HG02642 (cell line): ENCODE data around the gene MAPRE3.

Source experiments
- ATAC-seq: cut with Tn5 transposase; IDR thresholded peaks from one replicate; pipeline ENCODE4 v1.9.1; 2021; ENCODE audit warnings: mild to moderate bottlenecking; ENCODE audit not compliant: unreplicated experiment, poor library complexity

MAPRE3 gene

DNA sequence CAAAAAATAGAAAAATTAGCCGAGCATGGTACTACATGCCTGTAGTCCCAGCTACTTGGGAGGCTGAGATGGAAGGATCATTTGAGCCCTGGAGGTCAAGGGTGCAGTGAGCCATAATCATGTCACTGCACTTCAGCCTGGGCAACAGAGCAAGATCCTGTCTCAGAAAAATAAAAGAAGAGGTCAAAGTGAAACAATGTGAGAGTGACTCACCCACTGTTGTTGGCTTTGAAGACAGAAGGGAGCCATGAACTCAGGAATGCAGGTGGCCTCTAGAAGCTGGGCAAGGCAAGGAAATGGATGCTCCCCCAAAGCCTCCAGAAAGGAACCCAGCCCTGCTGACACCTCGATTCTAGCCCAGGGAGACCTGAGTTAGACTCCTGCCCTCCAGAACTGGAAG is 58.6 kb downstream of the MAPRE3 start:
- no peak for ATAC-seq

DNA sequence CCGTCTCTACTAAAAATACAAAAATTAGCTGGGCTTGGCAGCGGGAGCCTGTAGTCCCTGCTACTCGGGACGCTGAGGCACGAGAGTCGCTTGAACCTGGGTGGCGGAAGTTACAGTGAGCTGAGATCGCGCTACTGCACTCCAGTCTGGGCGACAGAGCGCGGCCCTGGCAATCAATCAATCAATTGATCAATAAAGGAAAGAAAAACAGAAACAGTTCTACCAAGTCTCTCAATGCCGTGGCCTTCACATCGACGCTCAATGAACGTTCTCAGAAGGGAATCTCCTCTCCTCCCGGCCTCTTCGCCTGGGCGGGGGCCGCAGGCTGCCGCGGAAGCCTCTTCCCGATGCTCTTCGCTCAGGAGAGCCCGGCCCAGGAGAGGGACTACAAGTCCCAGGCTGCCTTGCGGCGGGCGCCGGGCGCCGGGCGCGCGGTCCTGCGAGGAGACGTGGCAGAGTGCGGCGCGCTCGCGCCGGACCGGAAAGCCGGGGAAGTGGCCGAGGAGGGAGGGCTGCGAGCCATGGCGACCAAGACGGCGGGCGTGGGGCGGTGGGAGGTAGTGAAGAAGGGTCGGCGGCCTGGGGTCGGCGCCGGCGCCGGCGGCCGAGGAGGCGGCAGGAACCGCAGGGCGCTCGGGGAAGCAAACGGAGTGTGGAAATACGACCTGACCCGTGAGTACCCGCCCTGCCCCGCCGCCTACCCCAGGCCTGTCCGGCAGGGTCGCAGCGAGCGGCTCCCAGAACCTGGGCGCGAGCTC is 62.2 kb downstream of the MAPRE3 start, which contains the start of gene TMEM214:
Gene TMEM214, plus strand, starts transcription at position 471 of the 758 bp plus-strand sequence. Its CDS starts 51 bp downstream, at position 522.
- peak; percentile 95 for ATAC-seq

DNA sequence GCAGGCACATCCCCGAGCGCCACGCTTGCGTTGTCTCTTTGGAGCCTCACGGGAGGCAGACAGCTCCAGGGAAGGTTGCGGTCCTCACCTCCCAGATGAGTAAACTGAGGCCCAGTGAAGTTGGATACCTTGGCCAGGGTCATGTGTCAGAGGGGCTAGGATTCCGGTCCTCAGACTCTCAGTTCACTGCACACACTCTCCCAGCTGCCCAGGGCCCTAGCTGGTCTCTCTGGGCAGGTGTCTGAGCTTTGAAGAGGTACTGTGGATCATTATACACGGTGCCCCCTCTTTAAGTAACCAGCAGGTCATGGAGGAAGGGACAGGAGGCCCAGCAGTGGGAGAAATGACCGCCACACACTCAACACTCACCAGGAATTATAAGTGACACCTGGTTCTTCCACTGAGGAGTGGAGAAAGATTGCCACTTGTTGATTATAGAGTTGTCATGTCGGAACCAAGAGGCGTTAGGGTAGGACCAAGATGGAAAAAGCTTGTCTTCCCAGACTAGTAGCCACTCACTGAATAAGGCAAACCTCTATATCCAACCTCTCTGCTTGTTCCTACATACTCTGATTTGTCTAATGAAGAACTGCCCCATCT is 62.9 kb downstream of the MAPRE3 start:
- ATAC-seq: peak; percentile 12

DNA sequence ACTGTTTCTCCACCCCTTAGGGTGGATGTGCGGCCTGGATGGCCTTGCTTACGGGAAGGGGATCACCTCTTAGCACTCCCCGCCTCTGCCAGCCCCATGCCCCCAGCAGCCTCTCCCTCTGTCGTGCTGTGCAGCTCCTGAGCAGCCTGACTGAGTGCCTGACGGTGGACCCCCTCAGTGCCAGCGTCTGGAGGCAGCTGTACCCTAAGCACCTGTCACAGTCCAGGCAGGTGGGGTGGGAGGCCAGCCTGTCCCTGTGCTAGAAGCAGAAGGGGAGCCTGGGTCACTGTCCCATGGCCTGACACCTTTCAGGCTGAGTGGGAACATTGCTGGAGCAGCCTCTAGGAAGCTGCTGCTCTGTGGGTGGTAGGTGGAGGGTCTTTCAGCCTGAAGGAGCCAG is 67.6 kb downstream of the MAPRE3 start:
- ATAC-seq: no peak

DNA sequence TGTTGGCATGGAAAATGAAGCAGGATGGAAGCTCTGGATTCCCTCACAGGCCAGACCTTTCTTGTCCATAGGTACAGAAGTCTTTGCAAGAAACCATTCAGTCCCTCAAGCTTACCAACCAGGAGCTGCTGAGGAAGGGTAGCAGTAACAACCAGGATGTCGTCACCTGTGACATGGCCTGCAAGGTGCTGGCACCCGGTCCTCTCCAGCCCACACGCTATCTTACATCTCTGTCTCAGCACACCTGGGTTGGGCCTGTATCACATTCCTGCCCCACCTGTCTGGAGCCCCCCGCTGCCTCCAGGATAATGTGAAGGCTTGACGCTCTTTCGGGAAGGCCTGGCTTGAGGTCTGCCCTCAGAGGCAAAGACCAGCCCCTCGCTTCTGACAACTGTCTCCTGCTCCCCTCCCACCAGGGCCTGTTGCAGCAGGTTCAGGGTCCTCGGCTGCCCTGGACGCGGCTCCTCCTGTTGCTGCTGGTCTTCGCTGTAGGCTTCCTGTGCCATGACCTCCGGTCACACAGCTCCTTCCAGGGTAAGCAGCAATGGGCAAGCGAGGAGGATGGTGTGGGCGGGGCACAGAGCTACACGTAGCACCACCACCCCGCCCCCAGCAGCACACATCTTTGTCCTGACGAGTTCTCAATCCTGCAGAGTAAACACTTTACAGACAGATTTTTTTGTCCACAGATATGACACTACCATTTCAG is 68.3 kb downstream of the MAPRE3 start:
- no peak for ATAC-seq

DNA sequence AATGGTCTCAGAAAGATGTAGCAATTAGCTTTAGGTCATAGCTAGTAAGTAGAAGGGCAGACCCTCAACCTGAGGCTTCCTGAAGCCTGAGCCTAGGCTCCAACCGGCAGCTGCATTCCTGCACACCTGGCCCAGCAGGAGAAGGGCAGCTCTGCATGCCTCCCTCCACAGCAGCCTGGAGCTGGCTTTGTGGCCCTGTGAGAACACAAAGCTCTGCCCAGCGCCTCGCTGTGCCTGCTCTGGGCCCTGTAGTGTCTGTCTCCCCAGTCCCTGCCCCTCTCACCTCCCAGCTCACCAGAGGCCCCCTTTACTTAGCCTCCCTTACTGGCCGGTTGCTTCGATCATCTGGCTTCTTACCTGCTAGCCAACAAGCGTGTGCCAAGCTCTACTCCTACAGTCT is 69.0 kb downstream of the MAPRE3 start:
- no peak for ATAC-seq

DNA sequence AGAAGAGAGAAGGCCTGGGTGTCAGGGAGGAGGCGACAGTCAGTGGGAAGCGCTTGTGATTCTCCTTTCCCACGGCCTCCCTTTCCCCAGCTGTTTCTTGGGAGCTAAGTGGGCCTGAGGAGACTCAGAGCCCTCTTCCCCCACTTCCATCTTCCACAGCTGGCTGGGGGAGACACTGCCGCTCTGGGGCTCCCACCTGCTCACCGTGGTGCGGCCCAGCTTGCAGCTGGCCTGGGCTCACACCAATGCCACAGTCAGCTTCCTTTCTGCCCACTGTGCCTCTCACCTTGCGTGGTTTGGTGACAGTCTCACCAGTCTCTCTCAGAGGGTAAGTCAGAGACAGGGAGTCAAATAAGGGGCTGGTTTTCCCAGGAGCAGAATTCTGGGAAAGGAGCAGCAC is 69.4 kb downstream of the MAPRE3 start:
- ATAC-seq: no peak

DNA sequence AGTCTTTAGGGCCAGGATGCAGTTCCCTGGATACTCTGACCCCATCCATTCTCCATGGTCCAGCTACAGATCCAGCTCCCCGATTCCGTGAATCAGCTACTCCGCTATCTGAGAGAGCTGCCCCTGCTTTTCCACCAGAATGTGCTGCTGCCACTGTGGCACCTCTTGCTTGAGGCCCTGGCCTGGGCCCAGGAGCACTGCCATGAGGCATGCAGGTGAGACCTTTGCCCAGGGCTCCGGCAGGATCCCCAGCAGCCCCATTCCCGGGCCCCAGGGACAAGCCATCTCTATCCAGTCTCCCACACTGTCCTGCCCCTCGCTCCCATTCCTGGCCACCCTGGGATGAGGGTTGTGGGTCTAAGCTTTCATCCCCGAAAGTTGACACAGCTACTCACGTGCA is 69.8 kb downstream of the MAPRE3 start:
- no peak for ATAC-seq

DNA sequence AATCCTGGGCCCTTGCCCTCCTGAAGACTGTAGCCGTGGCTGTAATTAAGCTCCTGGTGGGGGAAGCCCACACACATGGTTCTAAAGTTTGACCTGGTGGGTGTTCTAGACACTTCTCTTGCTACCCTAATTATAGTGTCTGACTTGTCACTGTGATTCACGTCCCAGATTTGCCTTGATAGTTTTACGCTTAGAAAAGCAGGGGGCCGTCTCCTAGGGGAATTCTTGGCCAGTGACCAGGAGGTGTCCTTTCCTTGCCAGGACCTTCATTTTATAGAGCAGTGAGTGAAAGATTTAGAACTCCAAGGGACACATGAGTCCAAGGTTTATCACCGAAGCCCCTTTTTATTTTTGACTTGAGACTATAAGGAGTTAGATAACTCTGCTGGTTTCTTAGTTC is 71.3 kb downstream of the MAPRE3 start:
- ATAC-seq: no peak

DNA sequence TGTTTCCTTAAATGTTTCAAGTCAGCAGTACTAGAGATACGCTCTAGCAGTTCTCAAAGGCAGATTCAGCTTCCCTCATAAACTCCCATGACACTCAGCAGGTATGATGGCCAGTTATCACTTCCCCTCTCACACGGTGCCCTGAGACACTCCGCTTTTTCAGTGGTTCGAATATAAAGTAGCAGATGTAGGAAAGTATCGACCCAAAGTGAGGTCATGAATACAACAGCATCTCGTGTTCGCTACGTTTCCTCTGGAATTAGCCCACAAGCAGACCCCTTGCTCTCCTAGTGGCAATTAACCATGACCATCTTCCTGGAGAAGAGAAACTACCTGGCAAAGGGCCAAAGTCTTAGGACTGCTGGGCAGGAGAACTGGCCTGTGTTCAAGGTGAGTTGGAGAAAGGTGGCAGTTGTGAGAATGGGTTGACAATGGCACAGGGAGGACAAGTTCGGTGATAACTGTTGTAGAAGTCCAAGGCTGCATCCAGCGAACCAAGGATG is 71.8 kb downstream of the MAPRE3 start:
- ATAC-seq: no peak

DNA sequence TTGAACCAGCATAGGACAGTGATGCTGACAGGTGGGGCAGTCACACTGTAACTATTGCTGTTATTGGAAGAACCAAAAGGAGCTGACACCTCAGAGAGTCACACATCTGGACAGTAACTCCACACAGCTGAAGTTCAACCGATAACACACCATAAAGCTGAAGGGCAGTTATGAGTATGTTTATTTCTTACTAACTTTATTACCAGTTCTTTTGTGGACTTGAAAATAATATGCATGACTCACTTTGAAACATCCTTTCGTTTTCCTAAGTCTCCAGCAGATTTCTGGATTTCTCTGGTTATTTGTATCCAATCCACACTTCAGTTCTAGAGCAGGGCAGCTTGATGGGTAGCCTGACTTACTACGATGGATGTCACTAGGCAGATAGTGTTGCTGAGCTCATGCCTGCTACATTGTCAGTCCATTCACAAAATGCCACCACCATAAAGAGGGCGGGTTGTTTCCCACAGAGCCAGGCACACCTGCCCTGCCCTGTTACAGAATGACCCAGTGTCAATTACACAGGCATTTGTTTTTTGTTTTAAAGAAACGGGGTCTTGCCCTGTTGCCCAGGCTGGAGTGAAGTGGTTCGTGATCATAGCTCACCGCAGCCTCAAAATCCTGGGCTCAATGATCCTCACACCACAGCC is 72.7 kb downstream of the MAPRE3 start:
- ATAC-seq: no peak

DNA sequence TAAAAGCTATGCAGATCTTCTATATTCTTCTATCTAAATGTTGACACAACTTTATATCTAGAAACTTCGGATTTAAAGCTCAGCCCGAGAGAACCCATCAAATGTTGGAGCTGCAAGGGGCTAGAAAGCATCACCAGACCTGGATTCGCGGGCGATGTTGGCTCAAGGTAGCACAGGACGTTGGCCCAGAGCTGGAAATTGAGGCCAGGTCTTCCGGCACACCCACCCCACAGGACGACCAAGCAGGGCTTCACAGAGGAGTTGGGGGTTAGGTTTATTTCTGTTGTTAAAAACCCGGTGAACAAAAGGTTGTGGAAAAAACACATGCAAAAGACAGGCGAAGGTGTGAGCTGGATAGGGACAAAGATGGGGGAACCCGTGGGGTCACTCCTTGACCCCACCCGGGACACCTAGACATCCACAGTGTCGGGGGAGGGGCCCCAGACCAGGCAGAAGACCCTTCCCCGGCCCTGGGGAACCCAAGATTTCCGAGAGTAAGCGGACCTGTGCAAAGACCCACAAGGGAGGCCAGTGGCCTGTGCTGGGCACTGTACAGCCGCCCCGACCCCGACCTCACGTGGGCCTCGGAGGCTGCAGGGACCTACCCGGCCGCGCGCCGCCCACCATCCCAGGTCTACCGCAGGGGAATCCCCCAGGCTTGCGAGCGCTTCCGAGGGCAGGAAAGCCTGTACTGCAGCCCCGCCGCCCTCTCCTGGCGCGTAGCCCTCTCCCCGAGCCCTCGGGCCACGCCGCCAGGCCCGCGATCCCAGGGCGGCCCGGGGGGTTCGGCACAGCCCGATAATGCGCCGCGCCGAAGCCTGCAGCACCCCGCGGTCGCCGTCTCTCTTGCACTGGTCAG is 79.2 kb downstream of the MAPRE3 start:
- peak; percentile 29 for ATAC-seq

DNA sequence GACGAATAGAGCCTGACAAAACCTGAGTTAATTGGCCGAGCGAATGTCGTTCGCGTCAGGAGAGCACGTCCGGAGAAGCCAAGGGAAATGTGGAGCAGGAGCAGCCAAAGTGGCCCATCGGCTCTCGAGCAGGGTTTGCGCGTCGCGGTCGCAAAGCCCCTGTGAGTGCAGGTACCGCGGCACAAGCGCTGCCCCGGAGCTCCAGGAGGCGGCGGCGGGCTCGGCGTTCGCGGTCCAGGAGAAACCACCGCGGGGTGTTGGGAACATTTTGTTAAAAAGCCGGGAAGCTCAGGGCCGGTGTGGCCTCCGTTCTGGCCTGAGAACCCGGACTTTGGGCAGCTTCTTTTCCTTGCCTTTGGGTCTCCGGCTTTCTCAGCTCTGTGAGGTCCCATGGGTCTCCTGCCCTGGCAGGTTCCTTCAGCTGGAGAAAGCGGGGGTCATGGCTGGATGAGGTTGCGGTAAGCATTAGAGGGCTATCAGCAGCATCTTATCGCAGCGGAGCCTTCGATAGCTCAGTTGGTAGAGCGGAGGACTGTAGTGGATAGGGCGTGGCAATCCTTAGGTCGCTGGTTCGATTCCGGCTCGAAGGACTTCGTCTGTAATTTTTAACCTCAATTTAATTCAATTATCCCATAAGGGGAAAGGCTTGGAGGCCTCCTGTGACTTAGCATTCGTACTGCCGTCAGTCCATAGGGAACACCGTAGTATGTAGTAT is 80.0 kb downstream of the MAPRE3 start:
- peak; percentile 54 for ATAC-seq

DNA sequence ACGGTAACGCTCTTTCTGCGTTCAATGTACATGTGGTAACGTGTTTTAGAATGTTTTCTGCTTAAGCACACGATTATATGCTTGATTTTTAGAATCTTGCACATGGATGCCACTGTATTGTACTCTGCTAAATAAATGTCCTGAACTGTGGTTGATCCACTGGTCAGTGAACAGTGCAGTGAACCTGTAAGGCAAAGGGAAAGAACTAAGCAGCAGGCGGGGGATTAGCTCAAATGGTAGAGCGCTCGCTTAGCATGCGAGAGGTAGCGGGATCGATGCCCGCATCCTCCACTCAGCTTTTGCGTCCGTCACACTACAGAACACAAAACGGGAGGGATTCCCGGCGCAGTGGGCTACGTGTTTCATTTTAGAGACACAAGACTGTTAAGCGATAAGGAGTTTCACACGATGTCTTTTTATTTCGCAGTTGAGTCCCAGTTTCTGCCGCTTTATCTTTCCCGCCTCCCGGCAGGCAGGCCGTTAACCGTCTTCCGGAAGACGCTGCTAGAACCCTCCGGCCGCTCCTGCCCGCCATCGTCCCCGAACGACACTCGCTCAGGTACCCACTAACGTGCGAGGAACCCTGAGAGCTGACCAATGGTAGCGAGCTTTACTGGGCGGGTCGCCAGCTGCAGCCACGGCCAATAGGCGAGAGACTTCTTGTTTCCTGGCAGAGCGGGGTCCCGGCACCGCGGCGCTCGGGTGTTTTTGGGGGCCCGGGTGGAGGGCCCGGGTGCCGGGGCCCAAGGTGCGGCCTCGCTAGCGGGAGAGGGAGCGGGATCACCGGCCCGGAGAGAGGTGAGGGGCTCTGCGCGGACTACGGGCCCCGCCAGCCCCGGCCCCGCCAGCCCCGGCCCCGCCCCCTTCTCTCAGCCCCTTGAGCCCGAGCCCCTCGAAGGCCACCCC is 80.8 kb downstream of the MAPRE3 start, which contains the start of gene AGBL5:
Gene AGBL5, plus strand, starts transcription at position 673 of the 906 bp plus-strand sequence. CDS start 1,291 bp downstream, outside the sequence.
- peak; percentile 68 for ATAC-seq

DNA sequence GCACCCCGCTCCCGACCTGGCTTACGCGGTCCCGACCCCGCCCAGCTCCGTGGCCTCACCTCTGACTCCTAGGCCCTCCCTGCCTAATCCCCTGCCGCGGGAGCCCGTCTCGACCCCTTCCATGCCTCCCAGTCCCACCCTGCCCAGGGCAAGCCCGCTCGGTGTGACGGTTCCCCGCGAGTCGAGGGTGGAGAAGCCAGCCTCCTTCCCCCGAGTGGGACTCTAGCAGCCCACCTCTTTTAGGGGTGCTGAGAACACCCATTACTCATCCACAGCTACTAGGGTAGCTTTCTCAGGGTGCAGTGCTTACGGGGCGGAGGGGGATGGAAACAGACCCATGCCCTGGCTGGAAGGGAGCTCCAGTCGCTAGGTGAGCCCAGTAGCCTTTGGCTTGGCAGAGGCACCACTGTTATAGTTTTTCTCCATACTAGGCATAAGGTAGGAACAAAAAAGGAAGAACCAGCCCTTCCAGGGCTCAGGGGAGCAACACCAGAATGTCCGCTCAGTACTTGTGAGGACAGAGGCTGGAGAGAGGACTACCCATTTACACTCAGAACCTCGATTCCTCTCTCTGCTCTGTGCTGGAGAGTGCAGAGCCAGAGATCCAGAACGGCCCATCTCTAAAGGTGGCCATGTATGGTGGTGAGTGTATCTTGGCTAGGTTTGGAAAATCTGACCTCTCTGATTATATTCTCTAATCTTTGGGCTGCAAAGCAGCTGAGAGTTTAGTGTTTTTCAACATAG is 81.6 kb downstream of the MAPRE3 start:
- no peak for ATAC-seq

DNA sequence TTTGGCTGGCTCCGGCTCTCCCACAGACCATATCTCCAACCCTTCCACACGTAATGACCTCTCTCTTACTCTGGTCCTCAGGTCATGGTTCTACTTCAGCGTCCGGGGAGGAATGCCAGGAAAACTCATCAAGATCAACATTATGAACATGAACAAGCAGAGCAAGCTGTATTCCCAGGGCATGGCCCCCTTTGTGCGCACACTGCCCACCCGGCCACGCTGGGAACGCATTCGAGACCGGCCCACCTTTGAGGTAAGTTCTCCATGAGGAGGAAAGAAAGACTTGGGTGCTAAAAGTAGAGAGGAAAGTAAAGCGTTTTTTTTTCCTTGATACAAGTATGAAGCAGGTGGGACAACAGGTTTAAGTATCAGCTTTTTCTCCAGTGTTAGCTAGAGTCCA is 82.9 kb downstream of the MAPRE3 start:
- no peak for ATAC-seq

DNA sequence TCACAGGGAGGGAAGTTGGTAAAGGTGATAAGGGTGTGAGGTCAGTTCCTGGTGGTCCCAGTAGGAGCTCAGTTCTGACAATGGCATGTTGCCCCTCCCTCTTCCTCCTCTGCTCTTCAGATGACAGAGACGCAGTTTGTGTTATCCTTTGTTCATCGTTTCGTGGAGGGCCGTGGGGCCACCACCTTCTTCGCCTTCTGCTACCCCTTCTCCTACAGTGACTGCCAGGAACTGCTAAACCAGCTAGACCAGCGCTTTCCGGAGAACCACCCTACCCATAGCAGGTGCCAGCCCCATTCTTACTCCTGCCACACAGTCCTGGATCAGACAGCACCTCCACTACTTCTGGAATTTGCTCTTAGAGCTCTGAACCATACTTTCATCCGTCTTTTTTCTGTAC is 83.3 kb downstream of the MAPRE3 start:
- ATAC-seq: no peak
